OCI-LY1 (cell line): Measurements from ENCODE around the gene CNTN6.

ENCODE experiments used
- CTCF ChIP-seq: fragments of 200-600 bp; sonication (generic), shearing (Covaris generic); IDR thresholded peaks from 2 replicates; pipeline ENCODE4 v1.5.1; 2017; ENCODE audit warnings: mild to moderate bottlenecking, antibody characterized with exemption, low read length, moderate library complexity, mixed read lengths
- EZH2 ChIP-seq: fragments of 200-600 bp; sonication (generic), shearing (Covaris generic); IDR thresholded peaks from 2 replicates; pipeline ENCODE4 v1.8.0; 2017; ENCODE audit warnings: borderline replicate concordance, mixed run types, mild to moderate bottlenecking, antibody characterized with exemption, low read length, moderate library complexity, mixed read lengths

GRCh38 chr3:1381647-1382036, 288.8 kb downstream of the CNTN6 start:
- TF ChIP-seq CTCF = no peak
- TF ChIP-seq EZH2 = no peak
